Small intestine (tissue), 7 donors: ENCODE results near the gene TSR3. TPM values are rescaled to one million over a fixed set of nuclear protein-coding genes. Genes with fewer than 3 reads are reported as not detected.
A peak's percentile ranks its signal among the peaks of the same experiment; 100 is the strongest.

Source experiments
- DNase-seq, 2 donors: peaks; one replicate each; pipeline versions ENCODE4 v3.0.0 to v3.0.0-alpha.2; 2013
- FAIRE-seq: peaks from 2 replicates; lab custom pipeline; 2012; peaks lifted over from hg19 to GRCh38; lab: Jason Lieb, UNC
- H3K27ac ChIP-seq, 3 donors: one replicate each; pipeline ENCODE4 v1.5.1; 2013; ENCODE audit warnings: low read length in 2 of 3, mild to moderate bottlenecking in 2 of 3, control low read depth in 1 of 3, inconsistent platforms in 1 of 3, low read depth in 1 of 3, moderate library complexity in 1 of 3
- H3K27me3 ChIP-seq, 3 donors: one replicate each; pipeline ENCODE4 v1.6.1; 2013; ENCODE audit warnings: low read length in 3 of 3, inconsistent platforms in 1 of 3; ENCODE audit not compliant: control insufficient read depth in 3 of 3, insufficient read depth in 3 of 3
- H3K36me3 ChIP-seq, 3 donors: one replicate each; pipeline ENCODE4 v1.6.1; 2013; ENCODE audit warnings: low read length in 3 of 3, inconsistent platforms in 1 of 3, low read depth in 1 of 3, mild to moderate bottlenecking in 1 of 3, moderate library complexity in 1 of 3; ENCODE audit not compliant: control insufficient read depth in 3 of 3, insufficient read depth in 2 of 3
- H3K4me1 ChIP-seq, 3 donors: one replicate each; pipeline ENCODE4 v1.6.1; 2013; ENCODE audit warnings: low read length in 2 of 3, inconsistent platforms in 1 of 3, low read depth in 1 of 3, mild to moderate bottlenecking in 1 of 3, moderate library complexity in 1 of 3; ENCODE audit not compliant: control insufficient read depth in 3 of 3, insufficient read depth in 2 of 3
- H3K4me3 ChIP-seq, 3 donors: one replicate each; pipeline ENCODE4 v1.5.1; 2013; ENCODE audit warnings: low read length in 3 of 3, control low read depth in 1 of 3, inconsistent platforms in 1 of 3, low read depth in 1 of 3, mild to moderate bottlenecking in 1 of 3, moderate library complexity in 1 of 3
- H3K9me3 ChIP-seq, 2 donors: one replicate each; pipeline ENCODE4 v1.6.1; 2013; ENCODE audit warnings: low read depth in 1 of 2, low read length in 1 of 2; ENCODE audit not compliant: control insufficient read depth in 2 of 2, insufficient read depth in 1 of 2
- WGBS, 3 donors: extraction: QIAGEN DNeasy Blood & Tissue Kit; methylation state at CpG; one replicate each; pipeline ENCODE4 v1.1.7; 2013; 5-methylcytosine and 5-hydroxymethylcytosine counted together
- polyA plus RNA-seq, 4 donors: library from polyadenylated mRNA; stranded (reverse) in 3 of 4; unstranded in 1 of 4; fragments of 200-250 nt in 3 of 4; fragments of 120-200 nt in 1 of 4; gene quantifications; one replicate each; pipeline versions ENCODE4 v1.2.1 to v1.2.3, GENCODE V29; 2013
- donor health status: healthy with polysubstance abuse.
- donor health status: control.
- donor health status: control.
- donor health status: Bipolar disorder and iron deficiency.
- donor health status: healthy.

The TSR3 gene
- polyA plus RNA-seq, 4 donors = 38.7 to 67.8 (median 57.3) TPM

DNA sequence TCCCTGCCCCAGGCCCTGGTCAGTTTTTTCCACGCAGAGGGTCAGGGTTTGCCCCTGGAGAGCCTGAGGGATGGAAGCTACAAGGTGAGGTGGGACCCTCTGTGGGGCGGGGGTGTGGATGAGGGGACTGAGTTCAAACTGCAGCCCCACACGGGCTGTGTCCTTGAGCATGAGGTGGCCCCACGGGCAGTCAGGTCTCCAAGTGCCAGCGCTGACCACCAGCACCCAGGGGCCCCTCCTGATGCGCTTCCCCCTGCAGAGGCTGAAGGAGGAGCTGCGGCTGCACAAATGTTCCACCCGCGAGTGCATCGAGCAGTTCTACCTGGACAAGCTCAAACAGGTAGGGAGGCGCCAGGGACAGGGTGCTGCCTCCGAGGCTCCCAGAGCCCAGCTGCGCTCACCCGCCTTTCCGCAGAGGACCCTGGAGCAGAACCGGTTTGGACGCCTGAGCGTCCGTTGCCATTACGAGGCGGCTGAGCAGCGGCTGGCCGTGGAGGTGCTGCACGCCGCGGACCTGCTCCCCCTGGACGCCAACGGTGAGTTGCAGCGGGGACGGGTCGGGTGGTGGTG, 4.3 kb downstream of the TSR3 start:
- Histone ChIP-seq H3K9me3 (no peaks in the 10 kb centered on the region), H3K4me3 (no peak overlapping the region), H3K4me1 (peaks cover 2 to 20% (median 4%) of the 10 kb centered on the region in 3 donors), H3K27me3 (no peaks in the 10 kb centered on the region), H3K36me3 (peaks cover 2 to 42% (median 4%) of the 10 kb centered on the region in 3 donors), H3K27ac (no peak overlapping the region)
- DNase-seq = no peak
- WGBS, 3 donors = 90 to 92% (median 92%) methylated on average over 31 of the region's 31 CpGs
- no peak for FAIRE-seq

DNA sequence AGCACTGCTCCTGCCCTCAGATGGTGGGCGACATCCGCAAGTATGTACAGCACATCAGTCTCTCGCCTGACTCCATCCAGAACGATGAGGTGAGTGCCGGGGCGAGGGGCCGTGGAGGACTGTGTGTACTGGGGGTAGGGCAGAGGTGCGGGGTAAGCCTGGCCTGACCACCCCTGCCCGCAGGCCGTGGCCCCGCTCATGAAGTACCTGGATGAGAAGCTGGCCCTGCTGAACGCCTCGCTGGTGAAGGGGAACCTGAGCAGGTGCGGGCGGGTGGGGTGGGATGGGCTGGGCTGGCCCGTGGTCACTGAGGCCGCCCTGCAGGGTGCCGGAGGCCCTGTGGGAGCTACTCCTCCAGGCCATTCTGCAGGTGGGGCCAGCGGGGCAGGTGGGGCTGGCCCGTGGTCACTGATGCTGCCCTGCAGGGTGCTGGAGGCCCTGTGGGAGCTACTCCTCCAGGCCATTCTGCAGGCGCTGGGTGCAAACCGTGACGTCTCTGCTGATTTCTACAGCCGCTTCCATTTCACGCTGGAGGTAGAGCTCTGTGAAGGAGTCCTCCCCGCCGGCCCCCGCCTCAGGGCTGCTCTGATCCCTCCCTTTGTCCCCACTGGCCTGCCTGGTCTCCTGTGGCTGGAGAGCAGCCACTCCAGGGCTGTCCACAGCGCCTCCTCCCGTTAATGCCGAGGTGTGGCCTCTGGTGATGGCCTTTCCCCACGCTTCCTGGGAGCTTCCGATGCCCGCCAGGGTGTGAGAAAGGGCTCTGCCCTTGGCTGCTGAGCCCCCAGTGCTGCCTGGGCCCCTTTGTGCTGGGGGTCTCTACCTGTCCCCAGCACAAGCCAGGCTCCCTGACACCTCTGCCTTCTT, 5.0 kb downstream of the TSR3 start:
- FAIRE-seq (no peak), DNase-seq (peak in 1 of 2 donors; percentile 18)
- 34 to 71% (median 46%) methylated on average over 30 to 34 of the region's 34 CpGs for WGBS, 3 donors
- Histone ChIP-seq H3K27me3 (no peaks in the 10 kb centered on the region), H3K4me1 (peaks cover 2 to 23% (median 4%) of the 10 kb centered on the region in 3 donors), H3K27ac (no peak overlapping the region), H3K36me3 (peaks cover 2 to 42% (median 4%) of the 10 kb centered on the region in 3 donors), H3K4me3 (no peak overlapping the region), H3K9me3 (no peaks in the 10 kb centered on the region)

DNA sequence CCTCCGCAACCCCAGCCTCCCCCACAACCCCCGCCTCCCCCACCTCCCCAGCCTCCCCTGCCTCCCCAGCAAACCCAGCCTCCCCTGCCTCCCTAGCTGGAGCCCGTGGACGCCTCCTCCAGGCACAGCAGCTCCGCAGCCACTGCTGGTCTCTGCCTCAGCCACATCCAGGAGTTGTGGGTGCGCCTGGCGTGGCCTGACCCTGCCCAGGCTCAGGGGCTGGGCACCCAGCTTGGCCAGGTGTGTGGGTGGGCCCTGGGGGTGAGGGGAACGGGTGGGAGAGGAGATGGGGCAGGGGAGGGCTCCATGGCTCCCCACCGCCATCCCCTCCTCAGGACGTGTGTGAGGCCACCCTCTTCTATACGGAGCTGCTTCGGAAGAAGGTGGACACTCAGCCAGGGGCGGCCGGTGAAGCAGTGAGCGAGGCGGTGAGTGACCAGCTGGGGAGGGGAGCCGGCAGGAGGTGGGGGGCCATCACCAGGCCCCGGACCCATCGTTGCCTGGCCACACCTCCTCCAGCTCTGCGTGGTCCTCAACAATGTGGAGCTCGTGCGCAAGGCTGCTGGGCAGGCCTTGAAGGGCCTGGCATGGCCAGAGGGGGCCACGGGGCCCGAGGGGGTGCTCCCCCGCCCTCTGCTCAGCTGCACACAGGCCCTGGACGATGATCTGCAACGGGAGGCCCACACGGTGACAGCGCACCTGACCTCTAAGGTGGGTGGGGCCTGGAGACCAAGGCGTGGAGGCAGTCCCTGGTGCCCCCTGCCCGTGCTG, 5.8 kb downstream of the TSR3 start:
- Histone ChIP-seq H3K27ac (no peak overlapping the region), H3K4me1 (peaks cover 2 to 19% (median 2%) of the 10 kb centered on the region in 3 donors), H3K27me3 (no peaks in the 10 kb centered on the region), H3K4me3 (no peak overlapping the region), H3K36me3 (peaks cover 2 to 42% (median 4%) of the 10 kb centered on the region in 3 donors), H3K9me3 (no peaks in the 10 kb centered on the region)
- DNase-seq (no peak), FAIRE-seq (no peak)
- 67 to 74% (median 74%) methylated on average over 27 to 31 of the region's 31 CpGs for WGBS, 3 donors

DNA sequence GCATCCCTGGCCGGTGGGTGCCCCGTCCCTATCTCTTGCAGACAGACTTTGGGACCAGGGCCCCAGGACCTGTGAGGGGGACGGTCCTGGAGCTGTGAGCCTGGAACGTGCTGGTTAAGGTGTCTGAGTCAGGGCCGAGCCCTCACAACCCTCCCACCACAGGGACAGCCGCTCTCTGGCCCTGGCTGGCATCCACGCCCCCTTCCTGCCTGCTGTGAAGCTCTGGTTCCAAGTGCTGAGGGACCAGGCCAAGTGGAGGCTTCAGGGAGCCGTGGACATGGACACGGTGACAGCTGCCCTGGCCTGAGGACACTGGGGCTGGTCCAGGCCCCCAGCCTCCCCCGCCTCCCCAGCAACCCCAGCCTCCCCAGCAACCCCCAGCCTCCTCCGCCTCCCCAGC, 6.6 kb downstream of the TSR3 start:
- DNase-seq (no peak), FAIRE-seq (no peak)
- Histone ChIP-seq H3K4me1 (peaks cover 0 to 14% (median 2%) of the 10 kb centered on the region in 3 donors), H3K27me3 (no peaks in the 10 kb centered on the region), H3K27ac (no peak overlapping the region), H3K4me3 (no peak overlapping the region), H3K9me3 (no peaks in the 10 kb centered on the region), H3K36me3 (peaks cover 2 to 36% (median 4%) of the 10 kb centered on the region in 3 donors)
- WGBS, 3 donors = 77 to 80% (median 80%) methylated on average over 9 to 11 of the region's 11 CpGs

DNA sequence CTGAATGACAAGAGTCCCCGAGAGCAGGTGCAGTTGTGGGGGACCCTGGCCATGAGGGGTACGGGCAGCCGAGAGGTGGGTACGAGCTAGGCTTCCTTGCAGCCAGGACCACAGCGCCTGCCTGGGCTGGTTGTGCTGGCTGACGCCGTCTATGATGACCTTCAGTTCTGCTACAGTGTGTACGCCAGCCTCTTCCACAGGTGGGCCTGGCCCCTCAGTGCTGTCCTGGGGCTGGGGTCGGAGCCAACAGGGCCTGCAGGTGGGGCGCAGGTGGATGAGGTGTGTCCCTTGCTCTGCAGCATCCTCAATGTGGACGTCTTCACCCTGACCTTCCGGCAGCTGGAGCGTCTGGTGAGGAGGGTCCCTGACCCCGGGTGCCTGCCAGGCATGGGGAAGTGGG, 7.2 kb downstream of the TSR3 start:
- H3K27me3 ChIP-seq = no peaks in the 10 kb centered on the region
- DNase-seq (no peak), FAIRE-seq (no peak)
- H3K36me3 ChIP-seq = peaks cover 0 to 30% (median 4%) of the 10 kb centered on the region in 3 donors
- H3K27ac ChIP-seq = no peak overlapping the region
- H3K4me3 ChIP-seq = no peak overlapping the region
- WGBS, 3 donors = 86 to 90% (median 87%) methylated on average over 14 of the region's 14 CpGs
- H3K9me3 ChIP-seq = no peaks in the 10 kb centered on the region
- H3K4me1 ChIP-seq = peaks cover 0 to 14% (median 2%) of the 10 kb centered on the region in 3 donors

DNA sequence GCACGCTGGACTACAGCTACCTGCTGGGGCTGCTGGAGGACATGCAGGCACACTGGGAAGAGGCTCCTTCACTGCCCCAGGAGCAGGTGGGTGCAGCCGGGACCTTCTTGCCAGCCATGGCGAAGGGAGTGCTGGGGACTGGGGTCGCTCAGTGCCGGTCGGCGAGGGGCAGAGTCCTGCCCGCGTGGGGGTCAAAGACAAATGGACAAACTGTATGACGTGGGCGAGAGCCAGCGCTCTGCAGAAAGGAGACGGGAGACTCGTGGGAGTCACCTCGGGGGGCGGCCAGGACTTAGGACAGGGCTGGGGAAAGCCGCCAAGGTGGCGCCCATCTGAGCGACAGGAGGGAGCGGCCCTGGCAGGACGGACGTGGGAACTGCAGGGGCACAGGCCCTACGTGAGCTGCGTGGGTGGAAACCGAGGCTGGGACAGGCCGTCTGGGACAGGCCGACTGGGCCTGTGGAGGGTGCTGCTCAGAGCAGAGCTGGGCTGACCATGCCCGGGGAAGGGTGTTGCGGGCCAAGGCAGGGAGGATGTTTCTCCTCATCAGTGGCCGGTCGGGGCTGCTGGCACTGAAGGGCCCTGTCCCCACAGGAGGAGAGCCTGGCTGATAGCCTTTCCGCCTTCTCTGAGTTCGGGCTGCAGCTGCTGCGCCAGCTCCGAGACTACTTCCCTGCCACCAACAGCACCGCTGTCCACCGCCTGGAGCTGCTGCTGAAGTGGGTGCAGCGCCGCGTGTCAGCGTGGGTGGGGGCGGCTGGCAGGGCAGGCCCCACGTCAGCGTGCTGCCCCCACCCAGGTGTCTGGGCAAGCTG, 8.0 kb downstream of the TSR3 start:
- no peaks in the 10 kb centered on the region for H3K27me3 ChIP-seq
- peaks cover 0 to 14% (median 2%) of the 10 kb centered on the region in 3 donors for H3K4me1 ChIP-seq
- 18 to 54% (median 30%) methylated on average over 41 to 44 of the region's 44 CpGs for WGBS, 3 donors
- DNase-seq = no peak
- peak overlapping the region in 1 of 3 donors; percentile 9 for H3K27ac ChIP-seq
- H3K9me3 ChIP-seq = no peaks in the 10 kb centered on the region
- H3K36me3 ChIP-seq = peaks cover 0 to 21% (median 1%) of the 10 kb centered on the region in 3 donors
- peak overlapping the region in 2 of 3 donors; percentile 38 to 52 for H3K4me3 ChIP-seq
- FAIRE-seq = no peak

DNA sequence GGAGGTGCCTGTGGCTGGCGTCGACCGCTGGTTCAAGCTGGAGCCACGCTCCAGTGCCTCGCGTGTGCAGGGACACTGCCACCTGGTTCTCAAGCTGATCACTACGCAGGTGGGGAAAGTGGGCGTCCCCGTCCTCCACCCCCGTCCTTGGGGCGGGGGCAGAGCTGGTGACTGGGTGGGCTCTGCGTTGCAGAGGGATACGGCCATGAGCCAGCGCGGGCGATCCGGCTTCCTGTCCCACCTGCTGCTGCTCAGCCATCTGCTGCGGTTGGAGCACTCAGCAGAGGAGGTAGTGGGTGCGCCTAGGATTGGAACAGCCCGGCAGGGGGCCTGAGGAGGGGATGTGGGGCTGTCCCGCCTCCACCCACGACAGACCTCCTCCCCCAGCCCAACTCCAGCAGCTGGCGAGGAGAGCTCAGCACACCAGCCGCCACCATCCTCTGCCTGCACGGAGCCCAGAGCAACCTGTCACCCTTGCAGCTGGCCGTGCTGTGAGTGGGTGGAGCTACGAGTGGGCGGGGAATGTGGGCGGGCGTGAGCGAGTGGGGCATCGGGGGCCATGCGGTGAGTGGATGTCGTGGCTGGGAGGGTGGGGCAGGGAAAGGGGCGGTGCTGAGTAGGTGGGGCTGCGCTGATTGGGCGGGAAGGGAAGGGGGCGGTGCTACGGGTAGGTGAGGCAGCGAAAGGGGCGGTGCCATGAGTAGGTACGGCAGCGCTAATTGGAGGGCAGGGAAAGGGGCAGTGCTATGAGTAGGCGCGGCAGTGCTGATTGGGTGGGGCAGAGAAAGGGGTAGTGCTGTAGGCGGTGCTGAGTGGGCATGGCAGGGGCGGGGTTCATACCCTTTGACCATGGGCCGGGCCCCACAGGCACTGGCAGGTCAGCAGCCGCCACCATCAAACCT, 8.9 kb downstream of the TSR3 start:
- DNase-seq (peak; percentile 99), FAIRE-seq (no peak)
- H3K4me3 ChIP-seq = peak overlapping the region in 2 of 3 donors; percentile 38 to 52
- peak overlapping the region in 1 of 3 donors; percentile 42 for H3K27ac ChIP-seq
- peaks cover 0 to 13% (median 0%) of the 10 kb centered on the region in 3 donors for H3K36me3 ChIP-seq
- no peaks in the 10 kb centered on the region for H3K27me3 ChIP-seq
- 2 to 5% (median 2%) methylated on average over 45 to 49 of the region's 49 CpGs for WGBS, 3 donors
- no peaks in the 10 kb centered on the region for H3K9me3 ChIP-seq
- H3K4me1 ChIP-seq = peaks cover 0 to 14% (median 2%) of the 10 kb centered on the region in 3 donors
